Cardiac fibroblast (primary cell): Measurements from ENCODE around the gene UPF2.
"Not testable (repeated sequence)": the region's sequence is repeated elsewhere in the genome, so short reads cannot be mapped to it uniquely, and the experiment has no call there.

Experiments
- DNase-seq, 2 donors: peaks; one replicate each; pipeline versions ENCODE4 v3.0.0 to v3.0.0-alpha.2; 2010; ENCODE audit warnings: low read depth in 2 of 2
- H3K4me3 ChIP-seq, 2 donors: replicated peaks in 1 of 2; 1 replicate in 1 of 2; 2 replicates in 1 of 2; pipeline ENCODE4 v1.5.1; 2011; ENCODE audit warnings: low read depth in 2 of 2, low read length in 2 of 2, mild to moderate bottlenecking in 2 of 2, moderate library complexity in 1 of 2
- TF ChIP-seq, protein P1 (sequence below): IDR thresholded peaks from one replicate; pipeline ENCODE4 v1.5.1; 2011; ENCODE audit warnings: low read depth, mild to moderate bottlenecking, low read length, inconsistent platforms

The UPF2 gene

DNA sequence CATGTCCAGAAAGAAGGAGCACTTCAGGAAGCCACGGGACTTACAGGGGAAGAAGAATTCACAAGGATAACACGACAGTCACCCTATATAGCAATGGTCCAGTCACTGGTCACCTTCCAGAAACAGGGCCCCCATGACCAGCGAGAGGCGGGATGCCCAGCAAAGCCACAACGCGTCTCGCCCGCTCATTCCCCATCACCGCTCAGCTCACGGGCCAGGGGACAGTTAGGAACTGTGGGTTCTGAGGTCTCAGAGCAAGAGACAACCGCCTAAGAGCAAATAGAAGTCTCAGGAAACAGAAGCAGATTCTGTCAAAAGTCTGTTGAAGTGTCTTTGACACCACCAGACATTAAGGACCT is 147.5 kb downstream of the UPF2 start:
- TF ChIP-seq, protein P1, sequence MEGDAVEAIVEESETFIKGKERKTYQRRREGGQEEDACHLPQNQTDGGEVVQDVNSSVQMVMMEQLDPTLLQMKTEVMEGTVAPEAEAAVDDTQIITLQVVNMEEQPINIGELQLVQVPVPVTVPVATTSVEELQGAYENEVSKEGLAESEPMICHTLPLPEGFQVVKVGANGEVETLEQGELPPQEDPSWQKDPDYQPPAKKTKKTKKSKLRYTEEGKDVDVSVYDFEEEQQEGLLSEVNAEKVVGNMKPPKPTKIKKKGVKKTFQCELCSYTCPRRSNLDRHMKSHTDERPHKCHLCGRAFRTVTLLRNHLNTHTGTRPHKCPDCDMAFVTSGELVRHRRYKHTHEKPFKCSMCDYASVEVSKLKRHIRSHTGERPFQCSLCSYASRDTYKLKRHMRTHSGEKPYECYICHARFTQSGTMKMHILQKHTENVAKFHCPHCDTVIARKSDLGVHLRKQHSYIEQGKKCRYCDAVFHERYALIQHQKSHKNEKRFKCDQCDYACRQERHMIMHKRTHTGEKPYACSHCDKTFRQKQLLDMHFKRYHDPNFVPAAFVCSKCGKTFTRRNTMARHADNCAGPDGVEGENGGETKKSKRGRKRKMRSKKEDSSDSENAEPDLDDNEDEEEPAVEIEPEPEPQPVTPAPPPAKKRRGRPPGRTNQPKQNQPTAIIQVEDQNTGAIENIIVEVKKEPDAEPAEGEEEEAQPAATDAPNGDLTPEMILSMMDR = no peak
- H3K4me3 ChIP-seq = no peak overlapping the region
- no peak for DNase-seq

DNA sequence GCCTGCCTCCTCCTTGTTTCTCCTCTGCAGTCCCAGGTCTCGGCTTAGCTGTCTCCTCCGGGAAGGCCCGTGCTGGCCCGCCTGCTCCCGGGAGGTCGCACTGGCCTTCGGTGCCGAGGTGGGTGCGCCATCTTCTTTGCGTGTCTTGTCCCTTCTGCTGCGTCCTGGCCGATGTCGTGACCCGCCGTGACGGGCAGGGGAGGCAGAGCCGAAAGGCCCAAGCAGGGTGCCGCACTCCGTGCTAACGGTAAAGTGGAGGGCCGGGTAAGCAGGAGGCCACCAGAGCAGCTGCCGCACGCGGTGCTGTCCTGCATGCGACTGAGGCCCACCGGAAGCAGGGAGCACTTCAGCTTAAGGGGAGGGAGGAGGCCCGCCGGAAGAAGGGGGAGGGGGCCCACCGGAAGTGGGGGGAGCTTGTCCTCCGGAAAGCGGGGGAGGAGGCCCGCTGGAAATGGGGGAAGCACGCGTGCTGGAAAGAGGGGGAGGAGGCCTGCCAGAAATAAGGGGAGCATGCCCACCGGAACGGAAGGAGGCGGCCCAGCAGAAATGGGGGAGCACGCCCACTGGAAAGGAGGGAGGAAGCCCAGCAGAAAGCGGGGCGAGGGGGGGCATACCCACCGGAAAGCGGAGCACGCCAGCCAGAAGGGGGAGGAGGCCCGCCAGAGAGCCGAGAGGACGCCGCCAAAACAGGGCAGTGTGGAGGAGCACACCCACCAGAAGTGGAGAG is 148.1 kb downstream of the UPF2 start:
- no peak overlapping the region for H3K4me3 ChIP-seq
- TF ChIP-seq, protein P1 = no peak
- no peak for DNase-seq

DNA sequence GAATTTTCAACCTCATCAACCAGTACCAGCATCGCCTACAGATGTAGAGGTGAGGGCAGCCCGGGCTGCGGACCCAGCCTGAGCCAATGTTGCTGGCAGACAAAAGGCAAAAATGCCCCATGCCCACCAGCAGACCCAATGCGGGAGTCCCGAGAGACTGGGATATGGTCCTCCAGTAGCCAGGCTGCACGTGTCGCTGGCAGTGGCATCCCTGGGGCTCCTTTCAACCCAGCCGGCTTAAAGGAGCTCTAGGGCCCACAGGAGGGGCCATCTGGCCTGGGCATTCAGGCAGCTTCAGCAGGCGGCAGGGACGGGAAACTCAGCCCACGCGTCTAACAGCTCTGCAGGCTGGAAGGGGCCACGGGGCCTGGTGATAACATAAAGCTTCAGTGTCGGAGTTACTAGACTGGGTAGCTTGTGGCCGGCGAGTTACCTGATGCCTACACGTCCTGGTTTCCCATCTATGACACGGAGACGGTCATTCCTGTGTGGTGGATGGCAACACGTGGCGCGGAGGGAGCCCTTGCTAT is 148.8 kb downstream of the UPF2 start:
- H3K4me3 ChIP-seq = no peak overlapping the region
- DNase-seq = no peak
- TF ChIP-seq, protein P1 = no peak

DNA sequence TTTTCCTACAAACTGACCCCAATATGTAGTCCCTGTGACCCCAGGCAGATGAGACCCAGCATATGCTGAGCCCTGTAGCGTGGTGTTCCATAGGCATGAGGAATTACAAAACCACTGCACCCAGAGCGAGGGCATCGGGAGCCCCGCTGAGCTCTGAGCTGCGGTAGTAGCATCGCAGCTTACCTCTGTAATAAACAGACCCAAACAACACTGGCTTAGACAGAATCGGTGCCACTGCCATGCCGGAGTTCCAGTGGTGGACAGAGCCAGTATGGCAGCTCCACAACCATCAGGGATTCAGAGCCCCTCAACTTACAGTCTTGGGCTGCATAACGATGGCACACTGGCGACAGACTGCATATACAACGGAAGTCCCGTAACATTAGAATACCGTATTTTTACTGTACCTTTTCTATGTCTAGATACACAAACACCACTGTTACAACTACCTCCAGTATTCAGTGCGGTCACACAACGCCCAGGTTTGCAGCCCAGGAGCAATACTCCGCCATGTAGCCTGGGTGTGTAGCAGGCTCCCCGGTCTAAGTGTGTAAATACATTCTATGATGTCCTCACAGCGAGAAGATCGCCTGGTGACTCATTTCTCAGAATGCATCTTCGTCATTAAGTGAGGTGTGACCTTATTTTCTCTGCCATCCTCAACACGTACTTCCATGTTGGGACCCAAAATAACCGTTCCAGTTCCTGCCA is 150.7 kb downstream of the UPF2 start:
- TF ChIP-seq, protein P1 = no peak
- DNase-seq = no peak
- no peak overlapping the region for H3K4me3 ChIP-seq

DNA sequence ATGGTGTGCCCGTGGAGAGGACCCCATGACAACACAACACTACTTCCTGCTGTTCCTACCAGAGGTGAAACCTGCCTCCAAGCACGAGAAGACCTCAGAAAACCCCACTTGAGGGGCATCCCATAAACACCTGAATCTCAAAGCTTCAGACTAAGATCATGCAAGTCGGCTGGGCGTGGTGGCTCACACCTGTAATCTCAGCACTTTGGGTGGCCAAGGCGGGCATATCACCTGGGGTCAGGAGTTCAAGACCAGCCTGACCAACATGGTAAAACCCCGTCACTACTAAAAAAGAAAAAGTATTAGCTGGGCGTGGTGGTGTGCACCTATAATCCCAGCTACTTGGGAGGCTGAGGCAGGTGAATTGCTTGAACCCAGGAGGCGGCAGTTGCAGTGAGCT is 153.3 kb downstream of the UPF2 start:
- DNase-seq, H3K4me3 ChIP-seq: not testable (repeated sequence)

DNA sequence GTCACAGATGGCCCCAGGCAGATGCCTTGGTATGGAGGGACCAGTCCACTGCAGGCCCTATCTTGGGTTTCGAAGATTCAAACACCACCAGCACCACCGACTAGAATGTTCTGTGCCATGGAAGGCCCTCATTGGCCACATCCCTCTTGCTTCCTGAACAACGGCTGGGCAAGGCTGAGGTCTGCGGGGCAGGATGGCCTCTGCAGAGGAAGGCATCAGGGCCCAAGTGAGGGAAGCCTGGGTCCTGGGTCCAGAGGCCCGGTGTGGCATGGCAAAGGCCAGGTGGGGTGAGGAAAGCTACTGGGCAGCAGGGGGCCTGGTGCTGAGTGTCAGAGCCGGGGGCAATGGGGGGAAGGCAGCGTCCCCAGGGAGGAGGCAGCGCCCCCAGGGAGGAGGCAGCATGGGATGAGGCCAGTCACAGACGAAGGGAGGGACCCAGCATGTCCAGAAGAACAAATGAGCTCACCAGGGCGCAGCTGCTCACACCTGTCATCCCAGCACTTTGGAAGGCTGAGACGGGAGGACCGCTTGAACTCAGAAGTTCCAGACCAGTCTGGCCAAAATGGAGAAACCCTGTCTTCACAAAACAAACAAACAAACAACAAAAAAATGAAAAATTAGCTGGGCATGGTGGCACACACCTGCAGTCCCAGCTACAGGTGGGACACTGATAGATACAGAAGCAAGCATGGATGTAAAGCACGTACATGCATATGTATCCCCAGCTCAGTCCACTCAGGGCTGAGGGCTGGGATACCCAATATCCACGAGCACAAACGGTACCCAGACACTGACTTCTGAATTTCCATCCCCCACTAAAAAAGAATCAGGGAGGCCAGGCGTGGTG is 155.0 kb downstream of the UPF2 start:
- DNase-seq = no peak
- no peak overlapping the region for H3K4me3 ChIP-seq
- TF ChIP-seq, protein P1 = no peak

DNA sequence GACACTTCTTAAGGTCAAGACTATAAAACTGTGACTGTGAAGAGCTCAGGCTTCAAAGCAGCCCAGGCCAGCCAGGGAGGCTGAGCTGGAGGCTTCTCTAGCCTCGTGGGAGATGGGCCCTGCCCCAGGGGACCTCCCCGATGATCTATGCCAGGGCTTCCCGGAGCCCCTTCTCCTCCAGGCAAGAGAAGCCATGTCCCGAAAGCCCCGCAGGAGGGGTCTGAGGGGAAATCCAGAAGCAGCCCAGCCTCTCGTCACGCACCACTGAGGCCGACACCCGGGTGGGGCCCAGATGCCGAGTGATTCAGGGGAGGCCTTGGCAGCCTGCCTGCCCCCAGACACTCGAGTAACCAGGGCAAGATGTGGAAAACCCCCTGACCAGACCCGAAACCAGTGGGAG is 155.8 kb downstream of the UPF2 start:
- DNase-seq = peak in 1 of 2 donors; percentile 35
- H3K4me3 ChIP-seq = no peak overlapping the region
- TF ChIP-seq, protein P1 = no peak
